Karpas-422 (cell line): ENCODE results near the gene SUGP1. TPM values are rescaled to one million over a fixed set of nuclear protein-coding genes. Genes with fewer than 3 reads are reported as not detected.

Experiments used
- DNase-seq: peaks from one replicate; pipeline ENCODE4 v3.0.0-alpha.2; 2015
- H2AFZ ChIP-seq: fragments of 200-600 bp; sonication (generic); 2 replicates; pipeline ENCODE4 v1.6.1; 2014; ENCODE audit warnings: antibody characterized with exemption, low read length, mixed read lengths
- H3K27ac ChIP-seq: fragments of 200-600 bp; sonication (generic); 2 replicates; pipeline ENCODE4 v1.5.1; 2014; ENCODE audit warnings: mild to moderate bottlenecking, low read length, moderate library complexity
- H3K27me3 ChIP-seq: fragments of 200-600 bp; sonication (generic); 2 replicates; pipeline ENCODE4 v1.6.1; 2014; ENCODE audit warnings: low read length, mixed read lengths
- H3K36me3 ChIP-seq: fragments of 200-600 bp; sonication (generic); 2 replicates; pipeline ENCODE4 v1.6.1; 2014; ENCODE audit warnings: low read length, mixed read lengths; ENCODE audit not compliant: insufficient read depth
- H3K4me1 ChIP-seq: fragments of 200-600 bp; sonication (generic); 2 replicates; pipeline ENCODE4 v1.6.1; 2014; ENCODE audit warnings: mild to moderate bottlenecking, low read length, mixed read lengths
- H3K4me2 ChIP-seq: fragments of 200-600 bp; sonication (generic); 2 replicates; pipeline ENCODE4 v1.6.1; 2014; ENCODE audit warnings: low read length, low read depth, mild to moderate bottlenecking; ENCODE audit not compliant: poor library complexity, severe bottlenecking
- H3K4me3 ChIP-seq: fragments of 200-600 bp; sonication (generic); 2 replicates; pipeline ENCODE4 v1.5.1; 2014; ENCODE audit warnings: mild to moderate bottlenecking, antibody characterized with exemption, low read length, mixed read lengths
- H3K79me2 ChIP-seq: fragments of 200-600 bp; sonication (generic); 2 replicates; pipeline ENCODE4 v1.6.1; 2014; ENCODE audit warnings: mild to moderate bottlenecking, low read length, mixed read lengths
- H3K9ac ChIP-seq: fragments of 200-600 bp; sonication (generic); 2 replicates; pipeline ENCODE4 v1.6.0; 2014; ENCODE audit warnings: low read length
- H3K9me2 ChIP-seq: fragments of 200-600 bp; sonication (generic), shearing (Covaris generic); replicated peaks from 2 replicates; pipeline ENCODE4 v1.6.0; 2014; ENCODE audit warnings: mild to moderate bottlenecking, low read length, moderate library complexity; ENCODE audit not compliant: insufficient read depth
- H3K9me3 ChIP-seq: fragments of 300-700, 200-600 bp; sonication (generic); 2 replicates; pipeline ENCODE4 v1.6.1; 2014; ENCODE audit warnings: low read length, mixed read lengths
- H4K20me1 ChIP-seq: fragments of 200-600 bp; sonication (generic); 2 replicates; pipeline ENCODE4 v1.6.1; 2014; ENCODE audit warnings: mild to moderate bottlenecking, antibody characterized with exemption, low read length, low read depth; ENCODE audit not compliant: insufficient read depth
- total RNA-seq: library from RNA; depleted of rRNA; stranded (reverse); fragments of >200 nt; shearing (Covaris generic); gene quantifications from 2 replicates; pipeline ENCODE4 v1.2.3, GENCODE V29; 2014; ENCODE audit warnings: low replicate concordance

The SUGP1 gene
- total RNA-seq, 1 experiment from 2014 or later, result 21.4 TPM

DNA sequence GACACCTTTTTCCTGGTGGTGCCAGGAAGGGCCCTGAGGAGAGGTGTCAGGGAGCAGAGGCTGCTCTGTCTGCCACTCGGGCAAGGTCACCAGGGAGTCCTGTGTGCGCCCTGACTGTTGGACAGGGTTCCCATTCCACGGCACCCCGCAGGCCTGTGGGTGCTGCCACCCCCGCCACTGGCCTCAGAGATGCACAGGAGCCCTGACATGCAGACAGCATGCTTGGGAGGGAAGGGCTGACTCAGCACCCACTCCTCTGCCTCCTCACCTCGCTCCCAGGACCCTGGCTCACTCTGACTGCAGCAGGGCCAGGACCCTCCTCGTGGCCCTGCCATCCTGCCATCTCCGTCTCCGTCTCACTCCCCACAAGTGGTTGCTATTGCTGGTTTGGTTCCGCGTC, 25.7 kb upstream of the SUGP1 start:
- DNase-seq, result no peak
- Histone ChIP-seq H3K4me3 (no peak overlapping the region), H3K4me2 (no peak overlapping the region), H3K4me1 (no peaks in the 10 kb centered on the region), H3K36me3 (peaks cover 14% of the 10 kb centered on the region), H3K27me3 (no peaks in the 10 kb centered on the region), H3K79me2 (no peaks in the 10 kb centered on the region), H3K9me2 (no peaks in the 10 kb centered on the region), H3K9ac (no peak overlapping the region), H2AFZ (no peak overlapping the region), H4K20me1 (0 out of 2 replicates have a peak, but pooled peaks cover 7% of the 10 kb centered on the region), H3K27ac (no peak overlapping the region), H3K9me3 (no peaks in the 10 kb centered on the region)

DNA sequence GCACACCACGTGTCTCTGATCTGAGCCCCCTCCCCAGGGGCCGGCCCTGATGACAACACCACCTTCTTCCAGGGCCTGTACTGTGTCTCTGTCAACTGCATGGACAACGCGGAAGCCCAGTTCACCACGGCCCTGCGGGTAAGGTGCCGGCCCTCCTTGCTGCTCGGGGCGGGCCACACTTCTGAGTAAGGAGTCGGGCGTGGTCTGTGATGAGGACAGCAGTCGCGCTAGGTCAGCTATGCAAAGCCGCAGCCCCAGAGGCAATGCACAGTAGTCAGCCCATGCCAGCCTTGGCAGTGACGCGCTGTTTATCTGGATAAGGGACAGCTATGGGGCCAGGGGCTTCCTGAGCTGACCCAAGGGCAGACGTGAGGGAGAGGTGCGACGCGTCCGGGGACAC, 24.9 kb upstream of the SUGP1 start:
- no peak overlapping the region for H3K4me3 ChIP-seq
- peaks cover 14% of the 10 kb centered on the region for H3K36me3 ChIP-seq
- 0 out of 2 replicates have a peak, but pooled peaks cover 7% of the 10 kb centered on the region for H4K20me1 ChIP-seq
- H3K9me2 ChIP-seq, result no peaks in the 10 kb centered on the region
- H3K9ac ChIP-seq, result no peak overlapping the region
- no peaks in the 10 kb centered on the region for H3K27me3 ChIP-seq
- no peaks in the 10 kb centered on the region for H3K9me3 ChIP-seq
- H3K4me1 ChIP-seq, result no peaks in the 10 kb centered on the region
- DNase-seq, result no peak
- no peak overlapping the region for H2AFZ ChIP-seq
- no peaks in the 10 kb centered on the region for H3K79me2 ChIP-seq
- H3K4me2 ChIP-seq, result no peak overlapping the region
- H3K27ac ChIP-seq, result no peak overlapping the region

DNA sequence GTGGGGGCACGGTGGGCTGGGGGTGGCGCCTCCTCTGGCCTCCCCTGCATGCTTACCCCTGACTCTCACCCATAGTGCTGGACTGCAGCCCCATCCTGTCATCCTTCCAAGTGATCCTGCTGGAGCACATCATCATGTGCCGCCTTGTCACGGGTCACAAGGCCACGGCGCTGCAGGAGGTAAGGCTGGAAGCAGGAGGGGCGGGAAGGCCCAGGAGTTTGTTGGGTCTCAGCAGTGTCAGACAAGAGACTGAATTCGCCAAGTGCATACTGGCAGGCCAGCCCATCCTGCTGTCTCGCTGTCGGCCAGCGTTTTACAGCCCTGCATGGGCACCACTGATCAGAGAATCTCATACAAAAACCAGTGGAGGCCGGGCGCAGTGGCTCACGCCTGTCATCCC, 23.5 kb upstream of the SUGP1 start:
- no peak for DNase-seq
- H3K9me2 ChIP-seq, result no peaks in the 10 kb centered on the region
- peaks cover 14% of the 10 kb centered on the region; the same call in 1 of the 2 replicates for H3K36me3 ChIP-seq
- no peaks in the 10 kb centered on the region for H3K79me2 ChIP-seq
- no peaks in the 10 kb centered on the region for H3K4me1 ChIP-seq
- H3K4me3 ChIP-seq, result no peak overlapping the region
- no peak overlapping the region for H2AFZ ChIP-seq
- H4K20me1 ChIP-seq, result 0 out of 2 replicates have a peak, but pooled peaks cover 7% of the 10 kb centered on the region
- H3K9me3 ChIP-seq, result no peaks in the 10 kb centered on the region
- no peak overlapping the region for H3K27ac ChIP-seq
- H3K9ac ChIP-seq, result no peak overlapping the region
- H3K4me2 ChIP-seq, result no peak overlapping the region
- no peaks in the 10 kb centered on the region for H3K27me3 ChIP-seq

- H3K27me3 ChIP-seq, result no peaks in the 10 kb centered on the region
- H3K9me2 ChIP-seq, result no peaks in the 10 kb centered on the region
- H3K4me2 ChIP-seq, result no peak overlapping the region
- no peak overlapping the region for H3K9ac ChIP-seq
- H3K9me3 ChIP-seq, result no peaks in the 10 kb centered on the region
- H3K79me2 ChIP-seq, result no peaks in the 10 kb centered on the region
- no peaks in the 10 kb centered on the region for H3K4me1 ChIP-seq
- DNase-seq, result no peak
- no peak overlapping the region for H3K27ac ChIP-seq
- no peak overlapping the region for H3K4me3 ChIP-seq
- no peak overlapping the region for H2AFZ ChIP-seq
- H3K36me3 ChIP-seq, result peaks cover 14% of the 10 kb centered on the region; the same call in 1 of the 2 replicates
- H4K20me1 ChIP-seq, result 0 out of 2 replicates have a peak, but pooled peaks cover 7% of the 10 kb centered on the region
Measured at GRCh38 chr19:19343016-19343362, 22.7 kb upstream of the SUGP1 start.

DNA sequence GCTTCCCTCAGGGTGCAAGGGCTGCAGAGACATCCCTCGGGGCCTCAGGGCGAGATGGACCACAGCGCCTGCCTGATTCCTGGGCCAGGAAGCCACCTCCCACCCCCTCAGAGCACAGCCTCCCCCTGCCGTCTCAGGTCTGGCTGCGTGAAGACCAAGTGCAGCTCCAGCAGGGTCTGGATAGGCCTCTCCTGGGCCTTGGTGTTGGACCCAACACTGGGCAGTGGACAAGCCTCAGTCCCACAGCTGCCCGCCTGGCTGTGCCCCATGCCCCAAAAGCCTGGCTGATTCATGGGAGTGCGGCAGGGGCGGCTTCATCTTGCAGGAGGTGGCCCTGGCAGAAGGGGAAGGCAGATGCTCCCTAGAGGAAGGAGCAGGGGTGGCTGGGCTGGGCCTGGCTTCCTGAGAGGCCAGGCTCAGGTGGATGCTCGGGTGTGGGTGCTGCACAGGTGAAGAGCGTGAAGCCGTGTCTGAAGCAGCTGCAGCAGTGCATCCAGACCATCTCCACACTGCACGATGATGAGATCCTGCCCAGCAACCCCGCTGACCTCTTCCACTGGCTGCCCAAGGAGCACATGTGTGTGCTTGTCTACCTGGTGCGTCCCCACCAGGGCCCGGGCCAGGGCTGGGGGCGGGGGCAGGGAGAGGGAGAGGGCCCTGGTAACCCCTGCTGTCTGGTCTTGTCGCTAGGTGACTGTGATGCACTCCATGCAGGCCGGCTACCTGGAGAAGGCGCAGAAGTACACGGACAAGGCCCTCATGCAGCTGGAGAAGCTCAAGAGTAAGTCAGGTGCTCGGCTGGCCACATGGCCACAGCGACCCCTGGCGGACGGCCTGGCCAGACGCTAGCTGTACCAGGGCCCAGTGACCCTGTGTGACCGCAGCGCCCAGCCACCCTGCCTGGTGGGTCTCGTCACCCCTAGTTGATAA, 22.0 kb upstream of the SUGP1 start:
- no peak overlapping the region for H3K27ac ChIP-seq
- DNase-seq, result peak; percentile 85

GRCh38 chr19:19341026-19341425, 20.7 kb upstream of the SUGP1 start:
- Histone ChIP-seq H3K4me1 (no peaks in the 10 kb centered on the region), H3K4me3 (no peak overlapping the region), H4K20me1 (0 out of 2 replicates have a peak, but pooled peaks cover 7% of the 10 kb centered on the region), H3K27ac (no peak overlapping the region), H3K9ac (no peak overlapping the region), H2AFZ (no peak overlapping the region), H3K79me2 (no peaks in the 10 kb centered on the region), H3K9me3 (no peaks in the 10 kb centered on the region), H3K9me2 (no peaks in the 10 kb centered on the region), H3K4me2 (no peak overlapping the region), H3K27me3 (no peaks in the 10 kb centered on the region), H3K36me3 (peaks cover 13% of the 10 kb centered on the region; the same call in 1 of the 2 replicates)
- no peak for DNase-seq

More for the DNA sequence above, 22.0 kb upstream of the SUGP1 start:
- Histone ChIP-seq H2AFZ (no peak overlapping the region), H3K27me3 (no peaks in the 10 kb centered on the region), H3K4me1 (no peaks in the 10 kb centered on the region), H3K9me2 (no peaks in the 10 kb centered on the region), H4K20me1 (0 out of 2 replicates have a peak, but pooled peaks cover 7% of the 10 kb centered on the region), H3K36me3 (peaks cover 14% of the 10 kb centered on the region; the same call in 1 of the 2 replicates), H3K4me3 (no peak overlapping the region), H3K79me2 (no peaks in the 10 kb centered on the region), H3K4me2 (no peak overlapping the region), H3K9ac (no peak overlapping the region; the same call in 1 of the 2 replicates), H3K9me3 (no peaks in the 10 kb centered on the region)

DNA sequence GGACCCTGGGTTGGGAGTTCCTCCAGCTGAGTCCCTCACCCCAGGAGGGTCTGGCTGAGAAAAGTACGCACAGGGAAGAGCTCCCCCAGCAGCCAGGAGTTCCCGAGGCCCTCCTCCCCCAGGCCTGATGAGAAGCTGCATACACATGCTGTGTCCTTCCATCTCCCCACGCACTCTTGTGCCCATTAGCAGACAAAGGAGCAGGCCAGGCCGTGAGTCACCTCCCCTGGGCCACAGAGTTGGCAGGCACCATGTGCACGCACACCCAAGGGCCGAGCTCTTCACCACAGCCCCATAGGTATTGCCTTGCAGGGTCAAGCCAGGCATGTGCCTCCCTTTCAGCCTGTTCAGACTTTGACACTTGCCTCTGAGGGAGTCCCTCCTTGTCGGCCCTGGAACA, 17.8 kb upstream of the SUGP1 start:
- H3K79me2 ChIP-seq, result peaks cover 4% of the 10 kb centered on the region; the same call in 1 of the 2 replicates
- no peaks in the 10 kb centered on the region for H3K9me2 ChIP-seq
- no peaks in the 10 kb centered on the region for H3K4me1 ChIP-seq
- peaks cover 8% of the 10 kb centered on the region; the same call in 1 of the 2 replicates for H3K36me3 ChIP-seq
- H2AFZ ChIP-seq, result no peak overlapping the region
- no peak overlapping the region for H3K27ac ChIP-seq
- DNase-seq, result no peak
- H3K9me3 ChIP-seq, result no peaks in the 10 kb centered on the region
- H3K9ac ChIP-seq, result no peak overlapping the region
- H3K4me2 ChIP-seq, result no peak overlapping the region
- no peak overlapping the region for H3K4me3 ChIP-seq
- peaks cover 3% of the 10 kb centered on the region; the same call in 1 of the 2 replicates for H4K20me1 ChIP-seq
- H3K27me3 ChIP-seq, result no peaks in the 10 kb centered on the region

DNA sequence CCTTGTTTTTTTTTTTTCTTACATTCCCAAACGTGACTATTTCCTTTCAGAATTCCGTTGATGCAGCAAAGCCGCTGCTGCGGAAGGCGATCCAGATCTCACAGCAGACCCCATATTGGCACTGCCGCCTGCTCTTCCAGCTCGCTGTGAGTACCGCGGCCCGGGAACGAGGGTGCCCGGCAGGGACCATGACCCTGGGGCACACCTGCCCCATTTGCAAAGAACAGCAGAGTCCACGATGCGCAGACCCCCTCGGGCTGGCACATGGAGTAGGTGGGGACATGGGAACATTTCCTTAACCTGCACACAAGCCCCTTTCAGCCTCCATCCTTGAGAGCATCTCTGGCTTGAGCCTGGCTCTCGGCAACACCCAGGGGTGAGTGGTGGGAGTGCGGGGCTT, 16.8 kb upstream of the SUGP1 start:
- Histone ChIP-seq H3K27ac (no peak overlapping the region), H3K4me1 (no peaks in the 10 kb centered on the region), H2AFZ (no peak overlapping the region), H3K4me2 (no peak overlapping the region), H3K9me3 (no peaks in the 10 kb centered on the region), H3K9me2 (no peaks in the 10 kb centered on the region), H3K79me2 (peaks cover 6% of the 10 kb centered on the region; the same call in 1 of the 2 replicates), H3K36me3 (peaks cover 4% of the 10 kb centered on the region; the same call in 1 of the 2 replicates), H4K20me1 (no peaks in the 10 kb centered on the region; the same call in 1 of the 2 replicates), H3K9ac (no peak overlapping the region), H3K27me3 (no peaks in the 10 kb centered on the region), H3K4me3 (no peak overlapping the region)
- no peak for DNase-seq
